SK-N-MC (cell line): ENCODE results near the gene CHMP3.

Experiments
- DNase-seq: peaks from one replicate; pipeline ENCODE4 v3.0.0-alpha.2; 2011; ENCODE audit warnings: low read depth, low spot score
- H3K27ac ChIP-seq: fragments of 200-600 bp; sonication (generic); 2 replicates; pipeline ENCODE4 v1.5.1; 2016; ENCODE audit warnings: mixed run types
- H3K36me3 ChIP-seq: fragments of 200-600 bp; sonication (generic); 2 replicates; pipeline ENCODE4 v1.6.1; 2017; ENCODE audit warnings: antibody characterized with exemption, low read length, mixed read lengths; ENCODE audit not compliant: insufficient read depth
- H3K4me3 ChIP-seq: fragments of 200-600 bp; sonication (generic); 2 replicates; pipeline ENCODE4 v1.5.1; 2016
- H3K9ac ChIP-seq: fragments of 200-600 bp; sonication (generic); 2 replicates; pipeline ENCODE4 v1.8.0; 2017; ENCODE audit warnings: mixed run types, mixed read lengths; ENCODE audit not compliant: insufficient read length
- H3K9me3 ChIP-seq: fragments of 200-600 bp; sonication (generic); 2 replicates; pipeline ENCODE4 v1.6.1; 2017; ENCODE audit warnings: low read depth, mild to moderate bottlenecking, antibody characterized with exemption, low read length, moderate library complexity, mixed read lengths
- FOXP2 ChIP-seq: optimal IDR thresholded peaks from 2 replicates; pipeline ENCODE3; 2011; ENCODE audit warnings: mild to moderate bottlenecking, moderate library complexity; ENCODE audit not compliant: insufficient read depth; ENCODE audit errors: extremely low read length, control extremely low read depth
- POLR2AphosphoS5 ChIP-seq: IDR thresholded peaks from 2 replicates; pipeline ENCODE4 v1.6.1; 2012; ENCODE audit warnings: mild to moderate bottlenecking, low read depth, low read length, borderline replicate concordance

CHMP3 gene

DNA sequence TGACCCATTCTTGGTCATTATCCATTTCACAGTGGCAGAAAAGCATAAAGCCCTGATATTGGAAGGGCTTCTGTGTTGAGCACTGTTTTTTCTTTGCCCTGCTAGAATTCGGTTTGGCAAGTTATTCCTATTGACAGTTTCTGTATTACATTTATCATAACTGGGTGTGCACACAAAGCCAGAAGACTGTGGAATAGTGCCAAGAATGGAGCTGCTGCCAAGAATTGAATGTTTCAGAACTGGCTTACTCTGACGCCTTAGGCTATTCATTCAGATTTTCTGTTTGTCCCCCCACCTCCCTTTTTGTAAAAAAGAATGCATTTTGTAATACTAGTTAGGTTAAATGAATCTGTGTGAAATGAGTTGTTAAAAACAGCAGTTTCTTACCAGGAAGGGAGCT lies 109.4 kb downstream of the CHMP3 start:
- TF ChIP-seq FOXP2: peak; percentile 15
- no peak; the same call in 1 of the 2 replicates for TF ChIP-seq POLR2AphosphoS5
- H3K36me3 ChIP-seq: peaks cover 84% of the 10 kb centered on the region
- peak overlapping the region; percentile 14 for H3K9ac ChIP-seq
- H3K4me3 ChIP-seq: peak overlapping the region; percentile 63
- H3K9me3 ChIP-seq: no peaks in the 10 kb centered on the region; the same call in 1 of the 2 replicates
- peak; percentile 83 for DNase-seq
- peak overlapping the region; percentile 85 for H3K27ac ChIP-seq
